ENCODE measurements around the gene CTNNA3.
"Not testable (repeated sequence)": the region's sequence is repeated elsewhere in the genome, so short reads cannot be mapped to it uniquely, and the experiment has no call there.

CTNNA3 gene

DNA sequence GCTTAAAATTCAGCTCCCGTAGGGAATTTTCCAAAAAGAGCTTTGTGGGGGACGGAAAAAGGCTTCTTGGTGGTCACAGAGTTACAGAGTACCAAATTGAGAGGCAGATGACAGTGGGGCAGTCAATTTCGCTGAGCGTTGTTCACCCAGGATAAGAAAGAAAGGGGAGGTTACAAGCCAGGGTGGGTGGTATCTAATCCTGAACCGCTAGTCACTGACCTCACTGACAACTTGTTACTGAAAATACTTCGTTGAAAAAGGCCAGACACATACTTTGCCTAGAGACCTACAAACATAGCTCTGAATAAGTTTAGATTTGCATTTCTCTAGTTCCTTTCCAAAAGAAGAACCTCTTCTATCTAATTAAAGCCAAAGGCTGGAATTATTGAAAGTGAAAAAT lies at the start of gene CTNNA3:
CTNNA3 (minus strand) TSS at position 167 of the 400 bp plus-strand sequence.
- no peak for DNase-seq (ENCODE audit: low read depth)

- no peak for DNase-seq (ENCODE audit: low read depth)
Observed at GRCh38 chr10:67735430-67735829, 39.4 kb upstream of the CTNNA3 start.

DNA sequence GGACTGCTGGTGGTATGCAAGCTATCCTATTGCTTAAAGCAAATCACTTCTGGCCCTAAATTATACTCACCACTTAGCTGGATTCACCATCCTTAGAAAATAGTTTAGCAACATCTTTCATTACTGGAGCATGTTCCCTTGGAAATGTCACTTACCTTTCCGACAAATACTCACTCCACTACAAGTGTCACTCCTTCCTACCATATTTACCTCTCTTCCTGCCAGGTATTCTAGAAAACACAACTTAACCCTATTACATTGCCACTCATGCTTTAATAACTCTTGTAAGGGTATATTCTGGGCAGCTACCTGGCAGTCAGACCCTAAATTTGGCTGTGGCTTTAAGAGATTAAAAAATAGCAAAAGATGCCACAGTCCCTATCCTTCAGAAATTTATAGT lies 37.5 kb upstream of the CTNNA3 start:
- no peak for DNase-seq (ENCODE audit: low read depth)

- DNase-seq (ENCODE audit: low read depth) = no peak
Observed at GRCh38 chr10:67725567-67725966, 29.6 kb upstream of the CTNNA3 start.

DNA sequence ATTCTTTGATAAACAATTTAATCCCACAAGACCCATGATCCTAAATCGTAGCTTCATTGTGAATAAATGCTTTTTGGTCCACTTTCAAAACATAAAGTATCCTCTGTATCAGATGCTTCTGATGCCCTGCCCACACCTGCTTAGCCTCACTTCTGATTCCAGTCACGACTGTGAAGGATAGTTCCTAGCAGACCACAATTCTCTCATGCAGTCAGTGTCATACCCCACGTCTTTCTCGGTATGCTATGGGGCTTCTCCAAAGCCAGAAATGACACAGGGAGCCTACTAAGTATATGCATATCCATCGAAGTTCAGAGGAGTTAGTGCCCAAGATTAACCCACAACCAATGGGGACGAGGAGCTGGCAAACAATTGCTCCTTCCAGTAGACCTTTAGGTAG lies 27.6 kb upstream of the CTNNA3 start:
- no peak for DNase-seq (ENCODE audit: low read depth)

- no peak for DNase-seq (ENCODE audit: low read depth)
Observed at GRCh38 chr10:67722113-67722512, 26.1 kb upstream of the CTNNA3 start.

DNA sequence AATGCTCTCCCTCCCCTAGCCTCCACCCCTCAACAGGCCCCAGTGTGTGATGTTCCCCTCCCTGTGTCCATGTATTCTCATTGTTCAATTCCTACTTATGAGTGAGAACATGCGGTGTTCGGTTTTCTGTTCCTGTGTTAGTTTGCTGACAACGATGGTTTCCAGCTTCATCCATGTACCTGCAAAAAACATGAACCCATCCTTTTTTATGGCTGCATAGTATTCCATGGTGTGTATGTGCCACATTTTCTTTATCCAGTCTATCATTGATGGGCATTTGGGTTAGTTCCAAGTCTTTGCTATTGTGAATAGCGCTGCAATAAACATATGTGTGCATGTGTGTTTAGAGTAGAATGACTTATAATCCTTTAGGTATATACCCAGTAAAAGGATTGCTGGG lies 20.5 kb upstream of the CTNNA3 start:
- DNase-seq (ENCODE audit: low read depth) = not testable (repeated sequence)

DNA sequence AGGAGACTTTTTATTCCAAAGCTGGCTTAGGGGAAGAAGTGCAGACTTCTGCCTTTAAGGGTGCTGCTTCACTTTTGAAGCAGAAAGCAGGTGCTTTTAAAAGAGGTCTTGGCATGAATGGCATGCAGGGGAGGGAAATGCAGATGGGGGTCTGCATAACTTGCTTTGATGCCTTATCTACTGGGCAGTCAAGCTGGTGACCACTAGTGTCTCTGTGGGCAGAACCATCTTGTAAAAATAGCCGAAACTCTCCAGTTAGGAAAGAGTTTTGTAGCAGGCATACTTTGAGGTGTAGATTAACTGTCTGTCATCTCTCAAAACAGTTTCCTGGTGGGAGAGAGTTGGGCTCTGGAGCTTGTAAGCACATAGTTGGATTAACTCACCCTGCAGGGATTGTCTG lies 9.9 kb upstream of the CTNNA3 start:
- no peak for DNase-seq (ENCODE audit: low read depth)

DNA sequence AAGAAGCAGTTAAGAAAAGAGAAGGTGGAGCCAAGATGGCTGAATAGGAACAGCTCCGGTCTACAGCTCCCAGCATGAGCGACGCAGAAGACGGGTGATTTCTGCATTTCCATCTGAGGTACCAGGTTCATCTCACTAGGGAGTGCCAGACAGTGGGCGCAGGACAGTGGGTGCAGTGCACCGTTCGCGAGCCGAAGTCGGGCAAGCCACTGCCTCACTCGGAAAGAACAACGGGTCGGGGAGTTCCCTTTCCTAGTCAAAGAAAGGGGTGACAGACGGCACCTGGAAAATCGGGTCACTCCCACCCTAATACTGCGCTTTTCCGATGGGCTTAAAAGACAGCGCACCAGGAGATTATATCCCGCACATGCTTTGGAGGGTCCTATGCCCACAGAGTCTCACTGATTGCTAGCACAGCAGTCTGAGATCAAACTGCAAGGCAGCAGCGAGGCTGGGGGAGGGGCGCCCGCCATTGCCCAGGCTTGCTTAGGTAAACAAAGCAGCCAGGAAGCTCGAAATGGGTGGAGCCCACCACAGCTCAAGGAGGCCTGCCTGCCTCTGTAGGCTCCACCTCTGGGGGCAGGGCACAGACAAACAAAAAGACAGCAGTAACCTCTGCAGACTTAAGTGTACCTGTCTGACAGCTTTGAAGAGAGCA lies 3.7 kb upstream of the CTNNA3 start:
- DNase-seq (ENCODE audit: low read depth) = not testable (repeated sequence)

DNA sequence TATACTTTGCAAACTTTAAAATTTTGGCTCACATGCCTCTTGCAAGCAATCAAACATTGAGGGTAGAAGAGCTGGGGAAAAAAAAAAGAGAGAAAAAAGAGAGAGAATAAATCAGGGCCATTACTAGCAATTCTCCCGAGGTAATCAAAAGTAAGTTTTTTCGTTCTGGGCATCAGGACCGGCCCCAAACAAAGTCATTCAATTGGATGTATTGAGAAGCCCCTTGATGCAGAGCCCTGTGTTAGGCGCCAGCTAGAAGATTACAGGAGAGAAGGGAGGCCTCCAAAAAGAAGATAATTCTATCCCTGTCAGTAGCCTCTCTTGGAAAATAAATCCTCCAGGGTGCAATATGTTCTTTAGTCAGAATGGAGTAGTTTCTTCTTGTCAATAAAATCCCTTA lies 2.2 kb upstream of the CTNNA3 start:
- DNase-seq (ENCODE audit: low read depth) = no peak

DNA sequence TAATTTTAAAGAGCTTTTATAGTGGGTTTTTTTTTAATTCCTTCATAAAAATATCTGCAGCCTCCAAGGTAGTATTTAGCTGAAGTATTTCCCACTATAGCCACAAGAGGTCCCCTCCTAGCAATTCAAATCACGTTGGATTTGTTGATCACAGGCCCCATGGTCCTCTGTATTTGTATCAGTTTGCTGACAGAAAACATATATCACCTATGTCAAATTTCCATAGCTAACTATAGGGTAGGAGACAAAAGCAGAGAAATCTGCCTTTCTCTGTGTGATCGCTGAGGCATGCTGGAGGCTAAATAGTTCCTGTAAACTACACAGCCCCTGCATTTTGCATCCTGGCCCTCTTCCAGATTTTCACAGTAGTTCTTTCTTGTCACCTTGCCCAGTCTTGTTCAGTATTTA lies 1.7 kb upstream of the CTNNA3 start:
- DNase-seq (ENCODE audit: low read depth) = no peak

DNA sequence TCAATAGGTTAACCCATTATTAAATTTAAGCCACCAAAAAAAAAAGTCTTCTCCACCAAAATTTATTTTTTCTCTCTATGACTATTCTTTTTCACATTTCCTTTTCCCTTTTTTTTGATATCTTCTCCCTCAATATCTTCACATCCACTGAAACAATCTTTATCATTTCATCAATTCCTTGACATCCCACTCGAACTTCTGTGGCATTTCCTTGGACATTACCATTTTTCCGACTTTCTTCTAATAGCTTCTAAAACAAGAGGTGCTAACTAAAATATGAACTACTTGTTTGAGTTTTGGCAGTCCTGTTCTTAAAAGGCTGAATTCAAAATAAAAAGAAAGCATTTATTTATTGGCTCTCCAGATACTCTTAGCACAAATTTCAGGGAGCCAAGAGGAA lies 684 bp upstream of the CTNNA3 start:
- no peak for DNase-seq (ENCODE audit: low read depth)

DNA sequence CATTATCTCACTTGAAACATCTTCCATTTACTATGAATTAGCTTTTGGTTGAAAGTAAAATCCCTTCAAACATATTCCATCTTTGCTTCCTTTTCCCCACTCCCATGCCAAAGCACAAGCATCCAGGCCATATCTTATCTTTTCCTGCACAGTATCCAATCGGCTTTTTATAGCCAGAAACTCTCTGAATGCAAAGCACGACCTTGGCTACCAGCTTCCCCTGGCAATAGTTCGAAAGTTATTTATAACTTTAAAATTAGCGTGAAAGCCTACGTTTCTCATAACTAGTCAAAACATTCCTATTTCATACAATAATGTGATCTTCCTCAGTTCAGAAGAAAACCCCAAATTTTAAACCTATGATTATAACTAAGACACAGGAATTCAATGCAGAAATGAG lies 440 bp downstream of the CTNNA3 start:
- no peak for DNase-seq (ENCODE audit: low read depth)

- DNase-seq (ENCODE audit: low read depth) = not testable (repeated sequence)
Observed at GRCh38 chr10:67691861-67692260, 4.1 kb downstream of the CTNNA3 start.

DNA sequence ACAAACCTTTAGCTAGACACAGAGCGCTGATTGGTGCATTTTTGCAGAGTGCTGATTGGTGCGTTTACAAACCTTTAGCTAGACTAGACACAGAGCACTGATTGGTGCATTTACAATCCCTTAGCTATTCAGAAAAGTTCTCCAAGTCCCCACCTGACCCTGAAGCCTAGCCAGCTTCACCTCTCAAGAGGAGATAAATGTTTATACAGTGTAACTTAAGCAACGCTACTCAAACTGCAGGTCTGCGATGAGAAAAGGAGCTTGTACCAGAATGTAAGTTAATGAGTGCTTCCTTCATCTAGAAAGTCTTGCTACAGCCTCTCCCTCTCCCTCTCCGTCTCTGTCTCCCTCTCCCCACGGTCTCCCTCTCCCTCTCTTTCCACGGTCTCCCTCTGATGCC lies 5.5 kb downstream of the CTNNA3 start:
- DNase-seq (ENCODE audit: low read depth) = not testable (repeated sequence)

DNA sequence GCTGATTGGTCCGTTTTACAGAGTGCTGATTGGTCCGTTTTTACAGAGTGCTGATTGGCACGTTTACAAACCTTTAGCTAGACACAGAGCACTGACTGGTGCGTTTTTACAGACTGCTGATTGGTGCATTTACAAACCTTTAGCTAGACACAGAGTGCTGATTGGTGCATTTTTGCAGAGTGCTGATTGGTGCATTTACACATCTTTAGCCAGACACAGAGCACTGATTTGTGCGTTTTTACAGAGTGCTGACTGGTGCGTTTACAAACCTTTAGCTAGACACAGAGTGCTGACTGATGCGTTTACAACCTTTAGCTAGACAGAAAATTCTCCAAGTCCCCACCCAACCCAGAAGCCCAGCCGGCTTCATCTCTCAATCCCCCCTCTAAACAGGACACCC lies 11.9 kb downstream of the CTNNA3 start:
- not testable (repeated sequence) for DNase-seq (ENCODE audit: low read depth)

- DNase-seq (ENCODE audit: low read depth) = no peak
Observed at GRCh38 chr10:67678335-67678974, 17.5 kb downstream of the CTNNA3 start.

- no peak for DNase-seq (ENCODE audit: low read depth)
Observed at GRCh38 chr10:67676208-67676825, 19.7 kb downstream of the CTNNA3 start.

DNA sequence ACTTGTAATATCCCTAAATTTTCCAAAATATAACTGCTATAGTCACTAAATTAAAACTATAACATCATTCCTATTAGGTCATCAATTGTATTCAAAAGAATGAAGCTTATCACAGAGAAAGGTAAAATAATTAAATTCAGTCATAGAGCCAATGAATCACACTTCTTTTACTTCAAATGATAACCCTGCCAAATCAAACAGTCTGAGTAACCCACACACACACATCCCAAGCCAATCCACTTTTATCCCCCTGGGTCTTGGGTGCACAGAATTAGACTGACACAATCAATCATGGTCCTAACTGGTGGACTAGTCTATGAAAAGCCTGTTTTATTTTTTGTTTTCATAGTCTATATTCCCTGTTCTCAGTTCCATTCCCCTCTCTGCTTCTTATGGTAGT lies 25.6 kb downstream of the CTNNA3 start:
- no peak for DNase-seq (ENCODE audit: low read depth)

DNA sequence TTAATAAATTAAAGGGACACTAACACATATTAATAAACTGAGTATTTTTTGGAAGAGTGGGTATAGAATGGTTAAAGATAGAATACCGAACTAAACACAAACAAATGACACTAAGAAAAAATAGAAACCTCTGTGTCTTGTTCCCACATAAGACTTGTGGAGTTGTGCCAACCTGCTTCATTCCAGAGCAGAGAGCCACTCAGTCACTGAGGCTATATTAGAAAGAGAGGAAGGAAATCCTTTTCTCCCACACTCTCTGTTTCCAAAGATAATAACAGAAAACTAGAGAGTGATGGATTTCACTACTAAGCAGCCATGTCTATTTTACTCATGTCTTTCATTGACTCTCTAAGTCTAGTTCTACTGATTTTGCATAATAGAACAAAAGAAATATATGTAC lies 26.0 kb downstream of the CTNNA3 start:
- DNase-seq (ENCODE audit: low read depth) = no peak

GRCh38 chr10:67668448-67668847 lies 27.5 kb downstream of the CTNNA3 start:
- no peak for DNase-seq (ENCODE audit: low read depth)

DNA sequence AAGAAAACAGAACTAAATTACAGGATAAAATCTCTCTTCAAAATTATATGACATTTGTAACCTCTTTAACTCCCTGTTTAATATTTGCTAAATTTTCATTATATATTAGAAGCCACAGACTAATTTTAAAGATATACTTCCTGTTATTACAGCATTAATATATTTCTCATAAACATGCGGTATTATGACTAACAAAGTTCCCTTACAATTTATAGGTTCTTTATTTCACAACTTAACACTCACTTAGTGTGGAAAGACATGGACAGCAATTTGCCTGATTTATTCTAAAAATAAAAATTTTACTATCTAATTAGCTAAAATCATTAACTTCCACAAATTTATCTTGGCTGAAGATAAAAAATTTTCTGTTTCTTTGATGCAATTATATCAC lies 29.0 kb downstream of the CTNNA3 start:
- DNase-seq (ENCODE audit: low read depth) = no peak

GRCh38 chr10:67666416-67667034 lies 29.5 kb downstream of the CTNNA3 start:
- no peak for DNase-seq (ENCODE audit: low read depth)
